HG02884 (cell line): ENCODE measurements around the gene NLRP3.
A peak's percentile ranks its signal among the peaks of the same experiment; 100 is the strongest.
"Not testable (repeated sequence)": the region's sequence is repeated elsewhere in the genome, so short reads cannot be mapped to it uniquely, and the experiment has no call there.

ENCODE experiments used
- ATAC-seq: cut with Tn5 transposase; IDR thresholded peaks from one replicate; pipeline ENCODE4 v1.9.1; 2021; ENCODE audit warnings: mild to moderate bottlenecking, moderate library complexity; ENCODE audit not compliant: unreplicated experiment

NLRP3 gene

GRCh38 chr1:247415423-247416361 lies at the start of gene NLRP3:
NLRP3 (plus strand) TSS chr1:247416173; CDS start chr1:247418801, 2,628 bp downstream.
- ATAC-seq = no peak

DNA sequence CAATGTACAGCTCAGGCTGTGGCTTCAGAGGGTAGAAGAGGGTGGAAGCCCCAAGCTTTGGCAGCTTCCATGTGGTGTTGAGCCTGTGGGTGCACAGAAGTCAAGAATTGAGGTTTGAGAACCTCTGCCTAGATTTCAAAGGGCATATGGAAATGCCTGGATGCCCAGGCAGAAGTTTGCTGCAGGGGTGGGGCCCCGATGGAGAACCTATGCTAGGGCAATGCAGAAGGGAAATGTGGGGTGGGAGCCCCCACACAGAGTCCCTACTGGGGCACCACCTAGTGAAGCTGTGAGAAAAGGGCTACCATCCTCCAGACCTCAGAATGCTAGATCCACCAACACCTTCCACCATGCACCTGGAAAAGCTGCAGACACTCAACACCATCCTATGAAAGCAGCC lies 49.6 kb upstream of the NLRP3 start:
- ATAC-seq = not testable (repeated sequence)

DNA sequence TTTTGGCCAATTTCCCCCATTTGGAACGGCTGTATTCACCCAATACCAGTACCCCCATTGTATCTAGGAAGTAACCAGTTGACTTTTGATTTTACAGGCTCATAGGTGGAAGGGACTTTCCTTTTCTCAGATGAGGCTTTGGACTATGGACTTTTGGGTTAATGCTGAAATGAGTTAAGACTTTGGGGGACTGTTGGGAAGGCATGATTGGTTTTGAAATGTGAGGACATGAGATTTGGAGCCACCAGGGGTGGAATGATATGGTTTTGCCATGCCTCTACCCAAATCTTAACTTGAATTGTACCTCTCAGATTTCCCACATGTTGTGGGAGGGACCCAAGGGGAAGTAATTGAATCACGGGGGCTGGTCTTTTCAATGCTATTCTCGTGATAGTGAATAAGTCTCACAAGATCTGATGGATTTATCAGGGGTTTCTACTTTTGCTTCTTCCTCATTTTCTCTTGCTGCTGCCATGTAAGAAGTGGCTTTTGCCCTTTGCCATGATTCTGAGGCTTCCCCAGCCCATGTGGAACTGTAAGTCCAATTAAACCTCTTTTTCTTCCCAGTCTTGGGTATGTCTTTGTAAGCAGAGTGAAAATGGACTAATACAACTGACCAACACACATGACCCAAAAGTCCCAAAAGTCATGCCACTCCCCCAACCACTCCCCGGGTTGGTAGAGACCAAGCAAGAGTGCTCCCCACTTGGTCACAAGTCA lies 48.9 kb upstream of the NLRP3 start:
- ATAC-seq = no peak

GRCh38 chr1:247367786-247368422 lies 48.1 kb upstream of the NLRP3 start:
- ATAC-seq = no peak

DNA sequence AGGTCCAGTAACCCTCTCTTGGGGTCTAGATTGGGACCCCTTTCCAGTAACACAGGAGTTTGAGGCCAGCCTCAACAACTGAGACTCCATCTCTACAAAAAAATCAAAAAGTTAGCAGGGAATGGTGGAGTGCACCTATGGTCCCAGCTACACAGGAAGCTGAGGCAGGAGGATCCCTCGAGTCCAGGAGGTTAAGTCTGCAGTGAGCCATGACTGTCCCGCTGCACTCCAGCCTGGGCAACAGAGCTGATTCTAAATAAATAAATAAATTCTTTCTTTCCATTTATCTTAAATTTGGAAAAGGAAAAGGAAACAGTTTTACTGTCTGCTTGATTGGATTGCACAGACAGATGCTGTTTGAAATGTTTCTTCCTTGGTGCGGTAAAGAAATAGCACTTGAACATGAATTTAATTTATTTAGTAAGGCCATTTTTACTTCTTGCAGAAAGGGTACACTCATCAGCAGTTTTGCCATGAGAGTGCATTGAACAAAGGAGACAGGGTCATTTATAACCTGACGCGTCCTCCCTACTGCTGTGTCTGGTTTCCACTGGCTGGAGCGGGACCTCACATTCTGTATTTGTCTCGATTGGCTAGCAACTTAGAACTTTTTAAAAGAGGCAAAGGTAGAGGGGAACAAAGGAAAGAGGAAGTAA lies 47.4 kb upstream of the NLRP3 start:
- ATAC-seq = no peak

- no peak for ATAC-seq
Observed at GRCh38 chr1:247370786-247371732, 44.9 kb upstream of the NLRP3 start.

DNA sequence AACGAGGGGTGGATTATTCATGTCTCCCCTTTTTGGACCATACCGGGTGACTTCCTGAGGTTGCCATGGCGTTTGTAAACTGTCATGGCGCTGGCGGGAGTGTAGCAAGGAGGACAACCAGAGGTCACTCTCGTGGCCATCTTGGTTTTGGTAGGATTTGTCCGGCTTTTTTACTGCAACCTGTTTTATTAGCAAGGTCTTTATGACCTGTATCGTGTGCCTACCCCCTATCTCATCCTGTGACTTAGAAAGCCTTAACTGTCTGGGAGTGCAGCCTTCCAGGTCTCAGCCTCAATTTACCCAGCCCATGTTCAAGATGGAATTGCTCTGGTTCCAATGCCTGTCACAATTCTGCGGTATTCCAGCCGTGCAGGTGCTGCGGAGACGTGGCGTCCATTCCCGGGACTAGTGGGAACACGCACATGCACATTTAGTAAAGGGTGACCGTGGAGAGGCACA lies 44.1 kb upstream of the NLRP3 start:
- no peak for ATAC-seq

DNA sequence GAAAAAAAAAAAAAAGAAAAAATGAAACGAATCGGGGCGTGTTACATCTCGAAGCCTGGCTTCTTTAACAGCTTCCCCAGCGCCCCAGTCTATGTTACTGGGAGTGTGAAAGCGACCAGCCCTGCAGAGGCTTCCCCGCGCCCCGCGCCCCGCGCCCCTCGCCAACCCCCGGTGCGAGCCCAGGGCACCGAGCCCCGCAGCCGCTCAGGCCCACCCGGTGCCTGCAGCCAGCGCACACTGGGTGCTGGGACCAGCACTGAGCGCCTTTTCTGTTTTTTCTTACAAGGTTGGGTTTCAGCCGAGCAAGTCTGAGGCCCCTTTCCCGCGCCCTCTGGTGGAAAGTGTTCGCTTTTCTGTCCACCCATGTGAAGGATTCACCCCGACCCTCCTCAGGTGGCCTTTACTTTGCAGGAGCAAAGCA lies 42.2 kb upstream of the NLRP3 start:
- ATAC-seq = peak; percentile 68

- not testable (repeated sequence) for ATAC-seq
Observed at GRCh38 chr1:247374651-247375334, 41.2 kb upstream of the NLRP3 start.

DNA sequence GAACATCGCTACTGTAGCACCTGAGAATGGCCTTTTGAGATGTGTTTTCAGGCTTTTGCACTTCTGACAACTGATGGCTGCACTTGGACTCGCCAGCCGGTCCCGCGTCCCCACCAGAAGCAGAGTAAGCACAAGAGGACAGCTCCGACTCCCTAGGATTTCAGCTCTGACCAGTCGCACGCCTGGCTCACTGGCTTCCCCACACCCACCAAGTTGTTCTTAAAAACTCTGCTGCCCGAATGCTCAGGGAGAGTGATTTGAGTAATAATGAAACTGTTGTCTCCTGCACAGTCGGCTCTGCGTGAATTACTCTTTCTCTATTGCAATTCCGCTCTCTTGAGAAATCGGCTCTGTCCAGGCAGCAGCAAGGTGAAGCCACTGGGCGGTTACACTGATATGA lies 40.2 kb upstream of the NLRP3 start:
- ATAC-seq = no peak

DNA sequence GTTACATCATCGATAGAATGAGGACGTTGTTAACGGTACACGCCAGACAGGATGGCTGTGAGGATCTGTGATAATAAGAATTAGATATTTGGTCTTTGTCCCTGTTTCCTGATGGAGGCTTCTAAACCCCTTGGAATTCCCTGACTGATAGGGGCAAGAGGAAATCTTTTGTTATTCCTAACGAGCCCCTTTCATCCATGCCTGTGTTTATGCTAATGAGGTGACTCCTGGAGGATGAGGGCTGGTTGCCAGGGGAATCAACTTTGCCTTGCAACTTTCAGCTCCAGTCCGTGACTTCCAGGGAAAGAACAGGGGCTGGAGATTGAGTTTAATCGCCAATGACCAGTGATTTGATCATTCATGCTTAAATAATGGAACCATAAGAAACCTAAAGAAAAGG lies 39.3 kb upstream of the NLRP3 start:
- ATAC-seq = no peak

- ATAC-seq = not testable (repeated sequence)
Observed at GRCh38 chr1:247377656-247378055, 38.3 kb upstream of the NLRP3 start.

DNA sequence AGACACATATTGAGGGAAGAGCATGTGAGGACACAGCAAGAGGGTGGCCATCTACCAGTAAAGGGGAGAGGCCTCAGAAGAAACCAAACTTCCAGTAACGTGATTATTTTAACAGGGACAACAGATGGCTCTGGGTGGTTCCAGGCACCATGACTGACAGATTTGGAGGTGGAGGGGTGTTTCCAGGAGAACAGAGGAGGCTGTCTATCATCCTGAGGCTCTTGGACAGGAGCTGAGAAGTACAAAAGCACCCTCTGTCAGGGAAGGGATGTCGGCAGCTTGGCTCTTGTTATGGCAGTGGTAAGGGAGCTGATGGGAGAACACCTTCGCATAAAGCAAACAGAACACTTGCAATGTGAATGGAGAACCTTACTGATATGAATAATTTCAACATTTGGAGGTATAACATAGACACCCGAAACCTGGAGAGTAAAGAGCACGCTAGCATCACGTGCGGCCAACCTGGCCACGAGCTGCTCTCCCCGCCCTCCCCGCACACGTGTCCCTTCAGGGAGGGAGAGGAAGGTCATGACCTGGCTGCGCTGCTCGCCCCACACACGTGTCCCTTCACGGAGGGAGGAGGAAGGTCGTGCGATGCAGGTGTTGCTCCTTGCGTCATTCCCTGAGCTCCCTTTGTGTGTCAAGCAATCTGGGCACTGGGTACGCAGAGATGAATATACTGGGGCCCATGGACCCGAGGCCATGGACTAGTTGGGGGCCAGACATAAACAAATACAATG lies 37.5 kb upstream of the NLRP3 start:
- ATAC-seq = no peak

- no peak for ATAC-seq
Observed at GRCh38 chr1:247385283-247385682, 30.7 kb upstream of the NLRP3 start.

GRCh38 chr1:247386217-247386616 lies 29.8 kb upstream of the NLRP3 start:
- ATAC-seq = no peak

DNA sequence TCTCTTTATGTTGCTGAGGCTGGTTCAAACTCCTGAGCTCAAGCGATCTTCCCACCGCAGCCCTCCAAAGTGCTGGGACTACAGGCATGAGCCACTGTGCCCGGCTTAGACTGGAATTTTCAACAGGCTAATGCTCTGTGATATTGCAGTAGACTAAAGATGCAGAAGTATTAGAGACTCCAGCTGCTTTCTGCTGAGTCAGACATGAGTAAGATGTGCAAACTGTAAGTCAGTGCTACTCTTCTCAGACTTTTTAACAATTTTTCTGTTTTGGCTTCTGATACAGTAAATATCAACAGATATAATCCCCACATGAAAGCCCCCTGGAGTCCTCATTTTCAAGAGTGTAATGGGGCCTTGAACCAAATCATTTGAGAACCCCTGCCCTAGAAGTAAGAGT lies 29.3 kb upstream of the NLRP3 start:
- ATAC-seq = no peak

DNA sequence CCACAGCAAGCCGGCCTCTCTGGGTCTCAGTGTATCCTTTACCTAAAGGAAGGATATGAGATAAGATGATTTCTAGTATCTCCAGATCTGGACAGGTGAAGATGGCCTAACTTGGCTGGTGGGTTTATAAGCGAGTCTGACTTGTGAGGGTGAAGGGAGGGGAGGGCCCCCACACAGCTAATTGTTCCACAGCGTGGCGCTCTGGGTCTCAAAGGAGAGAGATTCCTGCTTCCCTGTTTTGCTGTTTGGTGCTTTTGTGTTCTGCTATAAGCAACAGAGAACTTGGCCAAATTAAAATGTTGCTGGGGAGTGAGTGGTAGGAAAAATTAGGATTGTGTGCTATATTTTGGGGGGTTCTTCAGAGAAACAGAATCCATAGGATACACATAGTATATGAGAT lies 28.9 kb upstream of the NLRP3 start:
- ATAC-seq = no peak

DNA sequence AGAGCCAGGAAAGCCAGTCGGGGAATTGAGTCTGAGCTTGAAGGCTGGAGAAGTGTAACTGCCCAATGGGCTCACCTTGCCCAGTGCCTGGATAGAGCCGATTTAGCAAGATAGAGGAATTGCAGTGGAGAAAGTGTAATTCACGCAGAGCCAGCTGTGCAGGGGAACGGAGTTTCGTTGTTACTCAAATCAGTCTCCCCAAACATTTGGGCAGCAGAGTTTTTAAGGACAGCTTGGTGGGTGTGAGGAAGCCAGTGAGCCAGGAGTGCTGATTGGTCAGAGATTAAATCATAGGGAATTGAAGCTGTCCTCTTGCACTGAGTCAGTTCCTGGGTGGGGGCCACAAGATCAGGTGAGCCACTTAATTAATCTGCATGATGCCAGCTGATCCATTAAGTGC lies 28.4 kb upstream of the NLRP3 start:
- ATAC-seq = no peak
